Kidney (tissue), 14 donors: Measurements from ENCODE around the gene TMEM204. TPM values are rescaled to one million over a fixed set of nuclear protein-coding genes. Genes with fewer than 3 reads are reported as not detected.
A peak's percentile ranks its signal among the peaks of the same experiment; 100 is the strongest.

Source experiments
- DNase-seq, 5 donors: peaks; one replicate each; pipeline ENCODE4 v3.0.0-alpha.2; 2013 to 2020
- FAIRE-seq: peaks from 2 replicates; lab custom pipeline; 2012; peaks lifted over from hg19 to GRCh38; lab: Jason Lieb, UNC
- H3K27ac ChIP-seq, 2 donors: one replicate each; pipeline ENCODE4 v1.7.0; 2013; ENCODE audit warnings: low read depth in 2 of 2, low read length in 2 of 2, inconsistent platforms in 1 of 2
- H3K27me3 ChIP-seq: one replicate; pipeline ENCODE4 v1.7.1; 2013; ENCODE audit warnings: low read length, inconsistent platforms; ENCODE audit not compliant: control insufficient read depth, insufficient read depth
- H3K36me3 ChIP-seq, 3 donors: one replicate each; pipeline versions ENCODE4 v1.7.0 to v1.7.1; 2013; ENCODE audit warnings: low read length in 3 of 3, control low read depth in 1 of 3, inconsistent platforms in 1 of 3; ENCODE audit not compliant: insufficient read depth in 3 of 3, control insufficient read depth in 2 of 3
- H3K4me1 ChIP-seq, 3 donors: one replicate each; pipeline versions ENCODE4 v1.7.0 to v1.7.1; 2013; ENCODE audit warnings: low read length in 3 of 3, inconsistent platforms in 1 of 3, low read depth in 1 of 3; ENCODE audit not compliant: control insufficient read depth in 2 of 3, insufficient read depth in 2 of 3
- H3K4me3 ChIP-seq, 3 donors: one replicate each; pipeline versions ENCODE4 v1.7.0 to v1.8.1; 2013; ENCODE audit warnings: low read length in 3 of 3, control low read depth in 1 of 3, inconsistent platforms in 1 of 3
- H3K9ac ChIP-seq, 3 donors: one replicate each; pipeline versions ENCODE4 v1.7.0 to v1.7.1; 2013; ENCODE audit warnings: low read length in 3 of 3, control low read depth in 1 of 3, inconsistent platforms in 1 of 3
- H3K9me3 ChIP-seq, 3 donors: one replicate each; pipeline versions ENCODE4 v1.7.0 to v1.7.1; 2013; ENCODE audit warnings: low read length in 3 of 3, control low read depth in 1 of 3, inconsistent platforms in 1 of 3; ENCODE audit not compliant: control insufficient read depth in 2 of 3, insufficient read depth in 1 of 3
- CTCF ChIP-seq: IDR thresholded peaks from 3 replicates; pipeline ENCODE4 v1.5.1; 2012; ENCODE audit warnings: mild to moderate bottlenecking, moderate library complexity, borderline replicate concordance; ENCODE audit not compliant: insufficient read depth; ENCODE audit errors: extremely low read depth
- intact Hi-C: fragments of 100-400 bp; cut with DNase I; formaldehyde crosslinking; loops from one replicate; pipeline ENCODE4 v1.11.1; 2022
- polyA plus RNA-seq: library from polyadenylated mRNA; stranded (reverse); fragments of 350-450 nt; fragmentation: Illumina TruSeq; extraction: RNeasy Lipid Tissue Mini Kit (QIAGEN cat#74804); gene quantifications from one replicate; pipeline ENCODE4 v1.2.3, GENCODE V29; 2014; ENCODE audit warnings: low read depth, low replicate concordance; ENCODE audit not compliant: insufficient read depth
- total RNA-seq: library from RNA; stranded (reverse); fragmentation: NEBNext Ultra II Directional; extraction: Animal tissue kit (Norgen Biotek cat#: 25700); gene quantifications from one replicate; pipeline ENCODE4 v1.2.1, GENCODE V29; 2021
- donor health status: control.
- donor health status: control.
- donor health status: control.
- donor health status: control.
- donor health status: control.
- donor health status: DM: yes; HTN: yes; CAD: no.
- donor health status: Normal renal cell carcinoma (clear cell type).

Gene TMEM204
- total and polyA plus RNA-seq, 2 donors from 2014 or later, result 40.9 to 49.5 TPM

- no peak for TF ChIP-seq CTCF
- Histone ChIP-seq H3K36me3 (peaks cover 0 to 22% (median 0%) of the 10 kb centered on the region in 3 donors), H3K4me1 (peaks cover 0 to 51% (median 12%) of the 10 kb centered on the region in 3 donors), H3K9ac (no peak overlapping the region), H3K4me3 (no peak overlapping the region), H3K9me3 (no peaks in the 10 kb centered on the region), H3K27me3 (no peaks in the 10 kb centered on the region), H3K27ac (peak overlapping the region in 1 of 2 donors; percentile 41)
- DNase-seq (no peak), FAIRE-seq (no peak)
- intact Hi-C loops, result no loop called here
Observed at GRCh38 chr16:1542166-1542500, 8.7 kb downstream of the TMEM204 start.

GRCh38 chr16:1542533-1542932 is 9.1 kb downstream of the TMEM204 start:
- intact Hi-C loops, result no loop called here
- peaks cover 0 to 18% (median 0%) of the 10 kb centered on the region in 3 donors for H3K36me3 ChIP-seq
- peak in 1 of 5 donors; percentile 74 for DNase-seq
- no peaks in the 10 kb centered on the region for H3K27me3 ChIP-seq
- H3K4me1 ChIP-seq, result peaks cover 0 to 52% (median 12%) of the 10 kb centered on the region in 3 donors
- H3K9me3 ChIP-seq, result no peaks in the 10 kb centered on the region
- H3K27ac ChIP-seq, result peak overlapping the region in 1 of 2 donors; percentile 41
- H3K9ac ChIP-seq, result no peak overlapping the region
- no peak for TF ChIP-seq CTCF
- no peak for FAIRE-seq
- no peak overlapping the region for H3K4me3 ChIP-seq

- no peak overlapping the region for H3K4me3 ChIP-seq
- peaks cover 0 to 16% (median 0%) of the 10 kb centered on the region in 3 donors for H3K36me3 ChIP-seq
- no peak overlapping the region for H3K9ac ChIP-seq
- peak in 4 of 5 donors; percentile 77 to 91 (median 85) for DNase-seq
- no peaks in the 10 kb centered on the region for H3K27me3 ChIP-seq
- no peak for TF ChIP-seq CTCF
- peaks cover 0 to 52% (median 12%) of the 10 kb centered on the region in 3 donors for H3K4me1 ChIP-seq
- intact Hi-C loops, result no loop called here
- FAIRE-seq, result no peak
- H3K9me3 ChIP-seq, result no peaks in the 10 kb centered on the region
- H3K27ac ChIP-seq, result peak overlapping the region in 1 of 2 donors; percentile 65
Observed at GRCh38 chr16:1543085-1543896, 9.8 kb downstream of the TMEM204 start.
